Astrocyte (in vitro differentiated cells and primary cell): ENCODE results near the gene ING3.

Source experiments
- CTCF ChIP-seq: IDR thresholded peaks from 2 replicates; pipeline ENCODE4 v1.5.1; 2011; ENCODE audit warnings: low read depth, mild to moderate bottlenecking, inconsistent platforms, low read length, moderate library complexity; ENCODE audit not compliant: insufficient read depth
- EZH2 ChIP-seq: IDR thresholded peaks from 2 replicates; pipeline ENCODE4 v1.6.1; 2012; ENCODE audit warnings: mild to moderate bottlenecking, low read length, inconsistent platforms; ENCODE audit not compliant: insufficient read depth

- TF ChIP-seq CTCF (no peak), EZH2 (no peak)
Observed at GRCh38 chr7:121008816-121009215, 58.2 kb downstream of the ING3 start.
